Endothelial cell of umbilical vein (primary cell): ENCODE measurements around the gene GFOD1.

Experiments used
- EZH2 ChIP-seq: IDR thresholded peaks from 2 replicates; pipeline ENCODE4 v1.6.1; 2012; ENCODE audit warnings: borderline replicate concordance, low read depth, mild to moderate bottlenecking, moderate library complexity, low read length, inconsistent platforms; ENCODE audit not compliant: severe bottlenecking
- MAX ChIP-seq: IDR thresholded peaks from 2 replicates; pipeline ENCODE4 v1.6.1; 2011; ENCODE audit not compliant: insufficient read depth, insufficient read length
- POLR2A ChIP-seq: IDR thresholded peaks from 2 replicates; pipeline ENCODE4 v1.6.1; 2012; ENCODE audit warnings: low read depth, mild to moderate bottlenecking, control low read depth, low read length
- POLR2AphosphoS5 ChIP-seq: IDR thresholded peaks from 2 replicates; pipeline ENCODE4 v1.6.1; 2012; ENCODE audit warnings: low read depth, mild to moderate bottlenecking, control low read depth, low read length, moderate library complexity; ENCODE audit not compliant: insufficient read depth
- TF ChIP-seq, protein P1 (sequence below), 2 donors: IDR thresholded peaks; 1 replicate in 1 of 2; 2 replicates in 1 of 2; pipeline ENCODE4 v1.5.1; 2011; ENCODE audit warnings: low read length in 2 of 2, mild to moderate bottlenecking in 2 of 2, moderate library complexity in 2 of 2, control low read depth in 1 of 2, inconsistent platforms in 1 of 2, low read depth in 1 of 2; ENCODE audit not compliant: insufficient read depth in 1 of 2; ENCODE audit errors: extremely low read depth in 1 of 2

GRCh38 chr6:13474787-13475186 lies 12.6 kb downstream of the GFOD1 start:
- TF ChIP-seq POLR2A (no peak), POLR2AphosphoS5 (no peak), EZH2 (no peak), MAX (no peak)
- TF ChIP-seq, protein P1, sequence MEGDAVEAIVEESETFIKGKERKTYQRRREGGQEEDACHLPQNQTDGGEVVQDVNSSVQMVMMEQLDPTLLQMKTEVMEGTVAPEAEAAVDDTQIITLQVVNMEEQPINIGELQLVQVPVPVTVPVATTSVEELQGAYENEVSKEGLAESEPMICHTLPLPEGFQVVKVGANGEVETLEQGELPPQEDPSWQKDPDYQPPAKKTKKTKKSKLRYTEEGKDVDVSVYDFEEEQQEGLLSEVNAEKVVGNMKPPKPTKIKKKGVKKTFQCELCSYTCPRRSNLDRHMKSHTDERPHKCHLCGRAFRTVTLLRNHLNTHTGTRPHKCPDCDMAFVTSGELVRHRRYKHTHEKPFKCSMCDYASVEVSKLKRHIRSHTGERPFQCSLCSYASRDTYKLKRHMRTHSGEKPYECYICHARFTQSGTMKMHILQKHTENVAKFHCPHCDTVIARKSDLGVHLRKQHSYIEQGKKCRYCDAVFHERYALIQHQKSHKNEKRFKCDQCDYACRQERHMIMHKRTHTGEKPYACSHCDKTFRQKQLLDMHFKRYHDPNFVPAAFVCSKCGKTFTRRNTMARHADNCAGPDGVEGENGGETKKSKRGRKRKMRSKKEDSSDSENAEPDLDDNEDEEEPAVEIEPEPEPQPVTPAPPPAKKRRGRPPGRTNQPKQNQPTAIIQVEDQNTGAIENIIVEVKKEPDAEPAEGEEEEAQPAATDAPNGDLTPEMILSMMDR (IDR thresholded peaks at IDR 0.05; ENCODE audit: extremely low read depth in 1 of 2, insufficient read depth in 1 of 2, low read depth in 1 of 2, low read length in 2 of 2) = no peak
